ENCODE measurements around the gene TTLL9. TPM values are rescaled to one million over a fixed set of nuclear protein-coding genes. Genes with fewer than 3 reads are reported as not detected.

TTLL9 gene
- polyA plus RNA-seq, 1 of the 3 experiments (the other 2 are of a cell fraction): 0.23 TPM

DNA sequence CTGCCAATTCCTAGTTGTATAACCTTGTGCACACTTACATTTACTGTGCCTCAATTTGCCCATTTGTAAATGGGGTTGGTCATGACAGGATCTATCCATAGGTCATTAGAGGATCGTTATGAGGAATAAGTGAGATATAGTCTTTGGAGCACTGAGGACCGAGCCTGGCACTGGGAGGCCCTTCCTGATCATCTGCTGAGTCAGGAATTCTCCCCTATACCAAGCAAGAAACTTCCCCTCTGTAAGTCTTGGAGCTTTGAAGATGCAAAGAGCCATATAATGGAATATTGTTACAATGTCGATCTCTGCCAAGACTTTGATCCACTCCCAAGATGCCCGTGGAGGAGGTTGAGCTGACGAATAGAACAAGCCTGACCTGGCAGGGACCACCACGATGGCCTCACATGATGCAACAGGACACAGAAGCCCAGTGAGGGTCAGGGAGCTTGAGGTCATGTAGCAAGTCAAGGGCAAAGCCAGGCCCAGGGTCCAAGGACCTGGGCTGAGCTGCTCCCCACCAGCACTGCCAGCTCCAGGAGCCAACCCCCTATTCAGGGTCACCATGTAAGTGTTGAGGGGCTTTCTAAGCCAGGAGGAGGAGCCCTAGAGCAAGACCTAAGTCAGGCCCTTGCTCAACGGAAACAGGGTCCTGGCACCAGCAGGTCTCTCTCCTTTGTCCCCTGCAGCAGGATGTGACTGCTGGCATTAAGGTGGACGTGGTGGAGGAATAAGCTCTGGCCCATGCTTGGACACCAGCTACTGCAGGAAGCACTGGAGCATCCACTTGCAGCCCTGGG lies 64.7 kb downstream of the TTLL9 start:
- Histone ChIP-seq H3K79me2 (ENCODE audit: insufficient read depth) (no peaks in the 10 kb centered on the region), H3K4me2 (no peak overlapping the region), H3F3A (replicated peaks; ENCODE audit: insufficient read depth) (no peaks in the 10 kb centered on the region), H3K4me1 (ENCODE audit: control insufficient read depth in 1 of 2, insufficient read depth in 2 of 2, low read depth in 1 of 2, low read length in 1 of 2) (no peaks in the 10 kb centered on the region), H3K36me3 (replicated peaks in 1 of 2; ENCODE audit: control insufficient read depth in 1 of 2, insufficient read depth in 2 of 2, low read length in 1 of 2) (no peaks in the 10 kb centered on the region), H3K9me2 (no peaks in the 10 kb centered on the region), H3K27ac (ENCODE audit: low read depth in 2 of 2, low read length in 1 of 2) (no peak overlapping the region), H3K27me3 (ENCODE audit: insufficient read depth) (no peaks in the 10 kb centered on the region), H2AFZ (ENCODE audit: low read depth) (no peak overlapping the region), H4K20me1 (ENCODE audit: insufficient read depth) (no peaks in the 10 kb centered on the region), H3K9ac (no peak overlapping the region), H3K4me3 (ENCODE audit: low read depth in 2 of 2, low read length in 1 of 2) (no peak overlapping the region), H3K9me3 (no peaks in the 10 kb centered on the region)
- CTCF ChIA-PET: interaction anchor here (1.0 to 1.6 kb wide), 5 partner anchors 15 to 82 kb away, joined by 3 to 8 read pairs (median 5); no protein-coding TSS in a partner anchor
- peak; percentile 37 for DNase-seq
- POLR2A ChIA-PET: no interaction called here
- TF ChIP-seq CHD2 (IDR thresholded peaks at IDR 0.05; ENCODE audit: low read length, partially characterized antibody) (no peak), RCOR1 (IDR thresholded peaks at IDR 0.05; ENCODE audit: low read length) (no peak), TCF12 (IDR thresholded peaks at IDR 0.05) (no peak)
- WGBS (ENCODE audit: low lambda C conversion rate): 30% methylated on average over 8 of the region's 8 CpGs

DNA sequence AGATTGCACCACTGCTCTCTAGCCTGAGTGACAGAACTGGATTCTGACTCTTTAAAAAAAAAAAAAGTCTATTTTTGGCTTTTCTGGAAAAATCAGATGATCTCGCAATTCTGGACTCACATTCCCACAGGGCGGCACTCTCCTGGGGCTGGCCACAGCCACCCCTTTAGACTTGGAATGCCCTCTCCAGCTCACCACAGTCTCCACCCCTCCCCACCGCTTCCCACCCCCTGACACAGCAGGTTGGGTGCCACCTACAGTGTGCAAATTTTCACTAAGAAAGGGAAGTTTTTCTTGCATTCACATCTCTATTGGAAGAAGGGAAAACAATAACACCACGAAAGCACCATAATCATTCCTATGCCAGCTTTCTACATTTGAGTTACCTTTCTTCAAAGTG lies 66.0 kb downstream of the TTLL9 start:
- Histone ChIP-seq H4K20me1 (ENCODE audit: insufficient read depth) (no peaks in the 10 kb centered on the region), H3F3A (replicated peaks; ENCODE audit: insufficient read depth) (no peaks in the 10 kb centered on the region), H3K36me3 (replicated peaks in 1 of 2; ENCODE audit: control insufficient read depth in 1 of 2, insufficient read depth in 2 of 2, low read length in 1 of 2) (no peaks in the 10 kb centered on the region), H3K79me2 (ENCODE audit: insufficient read depth) (no peaks in the 10 kb centered on the region), H3K4me1 (ENCODE audit: control insufficient read depth in 1 of 2, insufficient read depth in 2 of 2, low read depth in 1 of 2, low read length in 1 of 2) (no peaks in the 10 kb centered on the region), H2AFZ (ENCODE audit: low read depth) (no peak overlapping the region), H3K4me2 (no peak overlapping the region), H3K9me2 (no peaks in the 10 kb centered on the region), H3K27me3 (ENCODE audit: insufficient read depth) (no peaks in the 10 kb centered on the region), H3K4me3 (ENCODE audit: low read depth in 2 of 2, low read length in 1 of 2) (no peak overlapping the region), H3K9me3 (no peaks in the 10 kb centered on the region), H3K9ac (no peak overlapping the region), H3K27ac (ENCODE audit: low read depth in 2 of 2, low read length in 1 of 2) (no peak overlapping the region)
- DNase-seq: no peak
- no peak for TF ChIP-seq GABPA (IDR thresholded peaks at IDR 0.05; ENCODE audit: low read depth)
- TF ChIP-seq, protein P1, sequence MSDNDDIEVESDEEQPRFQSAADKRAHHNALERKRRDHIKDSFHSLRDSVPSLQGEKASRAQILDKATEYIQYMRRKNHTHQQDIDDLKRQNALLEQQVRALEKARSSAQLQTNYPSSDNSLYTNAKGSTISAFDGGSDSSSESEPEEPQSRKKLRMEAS (IDR thresholded peaks at IDR 0.05; ENCODE audit: low read depth): no peak
- TF ChIP-seq, protein P2, sequence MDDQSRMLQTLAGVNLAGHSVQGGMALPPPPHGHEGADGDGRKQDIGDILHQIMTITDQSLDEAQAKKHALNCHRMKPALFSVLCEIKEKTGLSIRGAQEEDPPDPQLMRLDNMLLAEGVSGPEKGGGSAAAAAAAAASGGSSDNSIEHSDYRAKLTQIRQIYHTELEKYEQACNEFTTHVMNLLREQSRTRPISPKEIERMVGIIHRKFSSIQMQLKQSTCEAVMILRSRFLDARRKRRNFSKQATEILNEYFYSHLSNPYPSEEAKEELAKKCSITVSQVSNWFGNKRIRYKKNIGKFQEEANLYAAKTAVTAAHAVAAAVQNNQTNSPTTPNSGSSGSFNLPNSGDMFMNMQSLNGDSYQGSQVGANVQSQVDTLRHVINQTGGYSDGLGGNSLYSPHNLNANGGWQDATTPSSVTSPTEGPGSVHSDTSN (IDR thresholded peaks at IDR 0.05): no peak
- no peak for TF ChIP-seq POLR2AphosphoS5 (IDR thresholded peaks at IDR 0.05; ENCODE audit: low read depth, low read length)
- TF ChIP-seq SIN3A (IDR thresholded peaks at IDR 0.05; ENCODE audit: borderline replicate concordance, low read depth, low read length): no peak
- no peak for TF ChIP-seq TEAD4 (IDR thresholded peaks at IDR 0.05; ENCODE audit: borderline replicate concordance, insufficient read depth)
- TF ChIP-seq, protein P3, sequence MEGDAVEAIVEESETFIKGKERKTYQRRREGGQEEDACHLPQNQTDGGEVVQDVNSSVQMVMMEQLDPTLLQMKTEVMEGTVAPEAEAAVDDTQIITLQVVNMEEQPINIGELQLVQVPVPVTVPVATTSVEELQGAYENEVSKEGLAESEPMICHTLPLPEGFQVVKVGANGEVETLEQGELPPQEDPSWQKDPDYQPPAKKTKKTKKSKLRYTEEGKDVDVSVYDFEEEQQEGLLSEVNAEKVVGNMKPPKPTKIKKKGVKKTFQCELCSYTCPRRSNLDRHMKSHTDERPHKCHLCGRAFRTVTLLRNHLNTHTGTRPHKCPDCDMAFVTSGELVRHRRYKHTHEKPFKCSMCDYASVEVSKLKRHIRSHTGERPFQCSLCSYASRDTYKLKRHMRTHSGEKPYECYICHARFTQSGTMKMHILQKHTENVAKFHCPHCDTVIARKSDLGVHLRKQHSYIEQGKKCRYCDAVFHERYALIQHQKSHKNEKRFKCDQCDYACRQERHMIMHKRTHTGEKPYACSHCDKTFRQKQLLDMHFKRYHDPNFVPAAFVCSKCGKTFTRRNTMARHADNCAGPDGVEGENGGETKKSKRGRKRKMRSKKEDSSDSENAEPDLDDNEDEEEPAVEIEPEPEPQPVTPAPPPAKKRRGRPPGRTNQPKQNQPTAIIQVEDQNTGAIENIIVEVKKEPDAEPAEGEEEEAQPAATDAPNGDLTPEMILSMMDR (IDR thresholded peaks at IDR 0.05): no peak
- TF ChIP-seq GATA2 (CRISPR knock-in tag; IDR thresholded peaks at IDR 0.05): no peak
- TF ChIP-seq TAF1 (IDR thresholded peaks at IDR 0.05; ENCODE audit: borderline replicate concordance, low read depth, low read length): no peak
- TF ChIP-seq NRF1 (IDR thresholded peaks at IDR 0.05; ENCODE audit: low read depth, low read length): no peak
- ChIA-PET CTCF (interaction anchor here (0.6 to 1.7 kb wide), 5 partner anchors 16 to 1414 kb away, joined by 3 to 6 read pairs (median 3); no protein-coding TSS in a partner anchor), POLR2A (no interaction called here)
- 92% methylated on average over 4 of the region's 4 CpGs for WGBS (ENCODE audit: low lambda C conversion rate)

Data from SK-N-SH (cell line).